Adrenal gland (tissue), 5 donors: Measurements from ENCODE around the gene SLC25A19.

Source experiments
- CTCF ChIP-seq, 6 experiments: fragments of 450-650 bp in 4 of 6; fragments of 200-600 bp in 2 of 6; sonication (generic) in 1 of 6; IDR thresholded peaks; 1 replicate in 5 of 6; 2 replicates in 1 of 6; pipeline versions ENCODE4 v1.5.1 to v1.8.0; 2016 to 2021; ENCODE audit warnings: antibody characterized with exemption in 6 of 6, mild to moderate bottlenecking in 2 of 6, moderate library complexity in 1 of 6
- POLR2A ChIP-seq, 2 donors: fragments of 450-650 bp; IDR thresholded peaks; one replicate each; pipeline ENCODE4 v1.6.1; 2017; ENCODE audit warnings: antibody characterized with exemption in 2 of 2, mild to moderate bottlenecking in 2 of 2, moderate library complexity in 1 of 2
- donor health status: DM: no; HTN: no; CAD: no.

DNA sequence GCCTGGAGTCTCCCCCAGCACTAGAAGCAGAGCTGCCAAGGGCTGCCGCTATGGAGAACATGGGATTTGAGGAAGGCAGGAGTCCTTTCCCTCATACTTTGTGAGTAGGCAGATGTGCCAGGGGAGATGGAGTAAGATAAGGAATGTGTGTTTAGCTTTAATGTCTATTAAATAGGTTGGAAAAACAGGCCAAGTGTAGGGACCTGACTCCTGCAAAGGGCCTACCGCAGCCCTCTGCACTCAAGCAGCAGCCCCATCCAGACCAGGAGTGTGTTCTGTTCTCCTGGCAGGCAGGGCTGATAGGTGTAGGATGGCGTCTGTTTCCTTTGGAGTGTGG lies 16.4 kb downstream of the SLC25A19 start:
- TF ChIP-seq CTCF (IDR thresholded peaks at IDR 0.05) = no peak
- no peak for TF ChIP-seq POLR2A (IDR thresholded peaks at IDR 0.05)
